Measurements from ENCODE around the gene STARD8.

Gene STARD8

GRCh38 chrX:68705986-68706385 is 58.5 kb downstream of the STARD8 start:
- no peaks in the 10 kb centered on the region for H3K27me3 ChIP-seq (ENCODE audit: control insufficient read depth, insufficient read depth, low read length)
- no peak overlapping the region for H3K4me3 ChIP-seq (ENCODE audit: low read length)
- no peaks in the 10 kb centered on the region for H3K36me3 ChIP-seq (ENCODE audit: control insufficient read depth, low read depth, low read length)
- H3K9ac ChIP-seq (ENCODE audit: low read length): no peak overlapping the region
- peaks cover 3% of the 10 kb centered on the region for H3K9me3 ChIP-seq (ENCODE audit: control insufficient read depth, low read depth, low read length)
- H3K27ac ChIP-seq (ENCODE audit: low read length): no peak overlapping the region
- H3K4me1 ChIP-seq (ENCODE audit: control insufficient read depth, low read depth, low read length): no peaks in the 10 kb centered on the region

GRCh38 chrX:68708503-68709290 is 61.2 kb downstream of the STARD8 start:
- no peak overlapping the region for H3K9ac ChIP-seq (ENCODE audit: low read length)
- no peaks in the 10 kb centered on the region for H3K36me3 ChIP-seq (ENCODE audit: control insufficient read depth, low read depth, low read length)
- no peak overlapping the region for H3K4me3 ChIP-seq (ENCODE audit: low read length)
- H3K27me3 ChIP-seq (ENCODE audit: control insufficient read depth, insufficient read depth, low read length): no peaks in the 10 kb centered on the region
- no peak overlapping the region for H3K27ac ChIP-seq (ENCODE audit: low read length)
- H3K9me3 ChIP-seq (ENCODE audit: control insufficient read depth, low read depth, low read length): peaks cover 1% of the 10 kb centered on the region
- H3K4me1 ChIP-seq (ENCODE audit: control insufficient read depth, low read depth, low read length): no peaks in the 10 kb centered on the region

GRCh38 chrX:68710870-68711576 is 63.6 kb downstream of the STARD8 start:
- no peaks in the 10 kb centered on the region for H3K36me3 ChIP-seq (ENCODE audit: control insufficient read depth, low read depth, low read length)
- no peaks in the 10 kb centered on the region for H3K4me1 ChIP-seq (ENCODE audit: control insufficient read depth, low read depth, low read length)
- H3K4me3 ChIP-seq (ENCODE audit: low read length): no peak overlapping the region
- no peak overlapping the region for H3K27ac ChIP-seq (ENCODE audit: low read length)
- peaks cover 7% of the 10 kb centered on the region for H3K9me3 ChIP-seq (ENCODE audit: control insufficient read depth, low read depth, low read length)
- no peaks in the 10 kb centered on the region for H3K27me3 ChIP-seq (ENCODE audit: control insufficient read depth, insufficient read depth, low read length)
- no peak overlapping the region for H3K9ac ChIP-seq (ENCODE audit: low read length)

GRCh38 chrX:68711845-68712244 is 64.4 kb downstream of the STARD8 start:
- no peak overlapping the region for H3K4me3 ChIP-seq (ENCODE audit: low read length)
- H3K9me3 ChIP-seq (ENCODE audit: control insufficient read depth, low read depth, low read length): peaks cover 7% of the 10 kb centered on the region
- H3K36me3 ChIP-seq (ENCODE audit: control insufficient read depth, low read depth, low read length): no peaks in the 10 kb centered on the region
- H3K27me3 ChIP-seq (ENCODE audit: control insufficient read depth, insufficient read depth, low read length): no peaks in the 10 kb centered on the region
- no peak overlapping the region for H3K9ac ChIP-seq (ENCODE audit: low read length)
- no peak overlapping the region for H3K27ac ChIP-seq (ENCODE audit: low read length)
- no peaks in the 10 kb centered on the region for H3K4me1 ChIP-seq (ENCODE audit: control insufficient read depth, low read depth, low read length)

- H3K4me1 ChIP-seq (ENCODE audit: control insufficient read depth, low read depth, low read length): no peaks in the 10 kb centered on the region
- no peak overlapping the region for H3K27ac ChIP-seq (ENCODE audit: low read length)
- no peak overlapping the region for H3K4me3 ChIP-seq (ENCODE audit: low read length)
- no peaks in the 10 kb centered on the region for H3K27me3 ChIP-seq (ENCODE audit: control insufficient read depth, insufficient read depth, low read length)
- H3K9me3 ChIP-seq (ENCODE audit: control insufficient read depth, low read depth, low read length): peaks cover 7% of the 10 kb centered on the region
- no peaks in the 10 kb centered on the region for H3K36me3 ChIP-seq (ENCODE audit: control insufficient read depth, low read depth, low read length)
- H3K9ac ChIP-seq (ENCODE audit: low read length): no peak overlapping the region
These were observed 67.4 kb downstream of the STARD8 start for GRCh38 chrX:68714856-68715255.

GRCh38 chrX:68717196-68717595 is 69.7 kb downstream of the STARD8 start:
- no peaks in the 10 kb centered on the region for H3K4me1 ChIP-seq (ENCODE audit: control insufficient read depth, low read depth, low read length)
- H3K9ac ChIP-seq (ENCODE audit: low read length): no peak overlapping the region
- no peaks in the 10 kb centered on the region for H3K36me3 ChIP-seq (ENCODE audit: control insufficient read depth, low read depth, low read length)
- H3K27me3 ChIP-seq (ENCODE audit: control insufficient read depth, insufficient read depth, low read length): no peaks in the 10 kb centered on the region
- H3K9me3 ChIP-seq (ENCODE audit: control insufficient read depth, low read depth, low read length): peaks cover 7% of the 10 kb centered on the region
- H3K27ac ChIP-seq (ENCODE audit: low read length): no peak overlapping the region
- H3K4me3 ChIP-seq (ENCODE audit: low read length): no peak overlapping the region

GRCh38 chrX:68717663-68718442 is 70.4 kb downstream of the STARD8 start:
- no peaks in the 10 kb centered on the region for H3K36me3 ChIP-seq (ENCODE audit: control insufficient read depth, low read depth, low read length)
- H3K27ac ChIP-seq (ENCODE audit: low read length): no peak overlapping the region

GRCh38 chrX:68718443-68718820 is 71.0 kb downstream of the STARD8 start:
- Histone ChIP-seq H3K9me3 (ENCODE audit: control insufficient read depth, low read depth, low read length) (peaks cover 7% of the 10 kb centered on the region), H3K27ac (ENCODE audit: low read length) (no peak overlapping the region), H3K27me3 (ENCODE audit: control insufficient read depth, insufficient read depth, low read length) (no peaks in the 10 kb centered on the region), H3K36me3 (ENCODE audit: control insufficient read depth, low read depth, low read length) (no peaks in the 10 kb centered on the region), H3K4me1 (ENCODE audit: control insufficient read depth, low read depth, low read length) (no peaks in the 10 kb centered on the region), H3K4me3 (ENCODE audit: low read length) (no peak overlapping the region), H3K9ac (ENCODE audit: low read length) (no peak overlapping the region)

More at GRCh38 chrX:68717663-68718442, 70.4 kb downstream of the STARD8 start:
- no peak overlapping the region for H3K9ac ChIP-seq (ENCODE audit: low read length)
- no peaks in the 10 kb centered on the region for H3K27me3 ChIP-seq (ENCODE audit: control insufficient read depth, insufficient read depth, low read length)
- no peaks in the 10 kb centered on the region for H3K4me1 ChIP-seq (ENCODE audit: control insufficient read depth, low read depth, low read length)
- H3K4me3 ChIP-seq (ENCODE audit: low read length): no peak overlapping the region
- peaks cover 7% of the 10 kb centered on the region for H3K9me3 ChIP-seq (ENCODE audit: control insufficient read depth, low read depth, low read length)

- Histone ChIP-seq H3K9me3 (ENCODE audit: control insufficient read depth, low read depth, low read length) (peaks cover 4% of the 10 kb centered on the region), H3K36me3 (ENCODE audit: control insufficient read depth, low read depth, low read length) (no peaks in the 10 kb centered on the region), H3K27me3 (ENCODE audit: control insufficient read depth, insufficient read depth, low read length) (no peaks in the 10 kb centered on the region), H3K9ac (ENCODE audit: low read length) (no peak overlapping the region), H3K4me3 (ENCODE audit: low read length) (no peak overlapping the region), H3K4me1 (ENCODE audit: control insufficient read depth, low read depth, low read length) (no peaks in the 10 kb centered on the region), H3K27ac (ENCODE audit: low read length) (no peak overlapping the region)
These were observed 71.9 kb downstream of the STARD8 start for GRCh38 chrX:68719181-68719903.

GRCh38 chrX:68719904-68720614 is 72.6 kb downstream of the STARD8 start:
- Histone ChIP-seq H3K27ac (ENCODE audit: low read length) (no peak overlapping the region), H3K36me3 (ENCODE audit: control insufficient read depth, low read depth, low read length) (no peaks in the 10 kb centered on the region), H3K4me3 (ENCODE audit: low read length) (no peak overlapping the region), H3K9ac (ENCODE audit: low read length) (no peak overlapping the region), H3K4me1 (ENCODE audit: control insufficient read depth, low read depth, low read length) (no peaks in the 10 kb centered on the region), H3K9me3 (ENCODE audit: control insufficient read depth, low read depth, low read length) (peaks cover 4% of the 10 kb centered on the region), H3K27me3 (ENCODE audit: control insufficient read depth, insufficient read depth, low read length) (no peaks in the 10 kb centered on the region)

All from iPS-18a (cell line).